GM18873 (cell line): ENCODE data around the gene NHS.

Source experiments
- ATAC-seq: cut with Tn5 transposase; IDR thresholded peaks from one replicate; pipeline ENCODE4 v1.9.1; 2021; ENCODE audit warnings: mild to moderate bottlenecking, moderate library complexity, moderate number of reproducible peaks; ENCODE audit not compliant: unreplicated experiment, low FRiP score

The NHS gene

GRCh38 chrX:17706676-17707075, 331.7 kb downstream of the NHS start:
- ATAC-seq: no peak

- ATAC-seq: no peak
Observed at GRCh38 chrX:17707731-17708130, 332.7 kb downstream of the NHS start.

- no peak for ATAC-seq
Observed at GRCh38 chrX:17710871-17711301, 335.9 kb downstream of the NHS start.

- ATAC-seq: no peak
Observed at GRCh38 chrX:17713288-17713687, 338.3 kb downstream of the NHS start.

GRCh38 chrX:17718649-17719165, 343.7 kb downstream of the NHS start:
- no peak for ATAC-seq

GRCh38 chrX:17719711-17720110, 344.7 kb downstream of the NHS start:
- no peak for ATAC-seq

GRCh38 chrX:17721715-17722114, 346.7 kb downstream of the NHS start:
- ATAC-seq: no peak

- no peak for ATAC-seq
Observed at GRCh38 chrX:17725181-17725580, 350.2 kb downstream of the NHS start.

GRCh38 chrX:17732138-17732783, 357.3 kb downstream of the NHS start:
- ATAC-seq: no peak

GRCh38 chrX:17735406-17735805, 360.4 kb downstream of the NHS start:
- no peak for ATAC-seq

GRCh38 chrX:17736478-17736855, 361.5 kb downstream of the NHS start:
- no peak for ATAC-seq

GRCh38 chrX:17736856-17737709, 362.1 kb downstream of the NHS start, which contains the start of gene SCML1:
Gene SCML1, plus strand, starts transcription at chrX:17737493. Its CDS starts 6,694 bp downstream, at chrX:17744187.
- peak; percentile 69 for ATAC-seq

- no peak for ATAC-seq
Observed at GRCh38 chrX:17737710-17737985, 362.6 kb downstream of the NHS start.

- ATAC-seq: no peak
Observed at GRCh38 chrX:17737986-17738713, 363.1 kb downstream of the NHS start.

GRCh38 chrX:17738737-17739535, 363.9 kb downstream of the NHS start:
- ATAC-seq: no peak

GRCh38 chrX:17740137-17741122, 365.4 kb downstream of the NHS start:
- ATAC-seq: no peak

- ATAC-seq: no peak
Observed at GRCh38 chrX:17741123-17741511, 366.1 kb downstream of the NHS start.

GRCh38 chrX:17743913-17744312, 368.9 kb downstream of the NHS start:
- ATAC-seq: no peak

GRCh38 chrX:17744896-17745523, 370.0 kb downstream of the NHS start:
- ATAC-seq: no peak
